Measurements from ENCODE around the gene HYAL1.

DNA sequence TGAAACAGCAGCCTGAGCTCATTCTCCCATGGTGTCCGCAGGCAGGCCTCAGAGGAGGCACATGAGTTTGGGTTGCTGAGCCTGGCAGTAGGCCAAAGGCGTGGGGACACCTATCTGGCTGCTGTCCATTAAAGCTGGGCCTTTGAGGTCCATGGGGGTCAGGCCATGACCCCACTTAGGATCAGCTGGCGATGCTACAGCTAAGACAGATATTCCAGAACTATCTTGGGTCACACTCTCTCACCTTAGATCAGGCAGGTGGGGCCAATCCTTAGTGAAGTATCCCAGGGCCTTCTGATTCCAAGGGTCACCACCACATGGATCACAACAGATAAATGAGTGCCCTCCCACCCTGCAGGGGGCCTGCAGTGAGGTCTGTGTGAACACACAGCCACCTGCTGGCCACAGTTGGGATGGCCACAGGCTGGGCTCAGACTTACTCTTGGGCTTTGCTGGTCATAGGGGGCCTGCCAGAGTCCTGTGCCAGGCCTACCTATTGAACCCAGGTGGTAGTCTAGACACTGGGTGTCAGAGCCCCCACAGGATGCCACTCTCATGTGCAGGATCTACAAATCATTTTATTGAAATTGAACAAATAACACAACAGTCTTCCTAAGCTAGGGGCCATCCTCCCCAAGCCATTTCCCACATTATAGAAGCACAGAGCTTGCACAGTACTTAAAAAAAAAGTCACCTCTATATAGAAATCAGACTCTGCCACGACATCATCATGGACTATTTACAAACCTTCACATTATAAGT lies 21.2 kb upstream of the HYAL1 start:
- no peak for TF ChIP-seq EZH2 (IDR thresholded peaks at IDR 0.05)
- TF ChIP-seq, protein P1, sequence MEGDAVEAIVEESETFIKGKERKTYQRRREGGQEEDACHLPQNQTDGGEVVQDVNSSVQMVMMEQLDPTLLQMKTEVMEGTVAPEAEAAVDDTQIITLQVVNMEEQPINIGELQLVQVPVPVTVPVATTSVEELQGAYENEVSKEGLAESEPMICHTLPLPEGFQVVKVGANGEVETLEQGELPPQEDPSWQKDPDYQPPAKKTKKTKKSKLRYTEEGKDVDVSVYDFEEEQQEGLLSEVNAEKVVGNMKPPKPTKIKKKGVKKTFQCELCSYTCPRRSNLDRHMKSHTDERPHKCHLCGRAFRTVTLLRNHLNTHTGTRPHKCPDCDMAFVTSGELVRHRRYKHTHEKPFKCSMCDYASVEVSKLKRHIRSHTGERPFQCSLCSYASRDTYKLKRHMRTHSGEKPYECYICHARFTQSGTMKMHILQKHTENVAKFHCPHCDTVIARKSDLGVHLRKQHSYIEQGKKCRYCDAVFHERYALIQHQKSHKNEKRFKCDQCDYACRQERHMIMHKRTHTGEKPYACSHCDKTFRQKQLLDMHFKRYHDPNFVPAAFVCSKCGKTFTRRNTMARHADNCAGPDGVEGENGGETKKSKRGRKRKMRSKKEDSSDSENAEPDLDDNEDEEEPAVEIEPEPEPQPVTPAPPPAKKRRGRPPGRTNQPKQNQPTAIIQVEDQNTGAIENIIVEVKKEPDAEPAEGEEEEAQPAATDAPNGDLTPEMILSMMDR (IDR thresholded peaks at IDR 0.05) = peak; percentile 84
